ENCODE data around the gene TMEM181. TPM values are rescaled to one million over a fixed set of nuclear protein-coding genes. Genes with fewer than 3 reads are reported as not detected.
"Not testable (repeated sequence)": the region's sequence is repeated elsewhere in the genome, so short reads cannot be mapped to it uniquely, and the experiment has no call there.

The TMEM181 gene
- total and polyA plus RNA-seq, 5 experiments from 2014 or later = 3.9 to 16.9 (median 4.6) TPM

GRCh38 chr6:158630938-158631616 is 71.2 kb downstream of the TMEM181 start:
- ATAC-seq (no peak), DNase-seq (peak in 1 of 10 donors; percentile 38)
- Mint-ChIP-seq H3K36me3 (peaks cover 0 to 68% (median 19%) of the 10 kb centered on the region in 3 donors), H3K27me3 (no peaks in the 10 kb centered on the region), H3K4me3 (no peak overlapping the region), H3K4me1 (peaks cover 20 to 58% (median 46%) of the 10 kb centered on the region in 4 donors), H3K27ac (peak overlapping the region; percentile 74 to 96 (median 91)), H3K9me3 (no peaks in the 10 kb centered on the region)
- POLR2A ChIA-PET = interaction anchor here (1.7 to 2.6 kb wide), 2 partner anchors 13 to 60 kb away, joined by 3 to 7 read pairs; partner anchors contain the start of gene DYNLT1

GRCh38 chr6:158631678-158632537 is 72.0 kb downstream of the TMEM181 start:
- POLR2A ChIA-PET = interaction anchor here (1.7 to 2.6 kb wide), 2 partner anchors 13 to 59 kb away, joined by 3 to 7 read pairs; partner anchors contain the start of gene DYNLT1
- peak overlapping the region; percentile 74 to 96 (median 91) for H3K27ac Mint-ChIP-seq
- H3K27me3 Mint-ChIP-seq = no peaks in the 10 kb centered on the region
- peaks cover 18 to 64% (median 54%) of the 10 kb centered on the region in 4 donors for H3K4me1 Mint-ChIP-seq
- peak in 1 of 10 donors; percentile 30 for DNase-seq
- H3K36me3 Mint-ChIP-seq = peaks cover 0 to 68% (median 24%) of the 10 kb centered on the region in 3 donors
- ATAC-seq = no peak
- no peak overlapping the region for H3K4me3 Mint-ChIP-seq
- no peaks in the 10 kb centered on the region for H3K9me3 Mint-ChIP-seq

GRCh38 chr6:158632538-158633119 is 72.7 kb downstream of the TMEM181 start:
- DNase-seq = not testable (repeated sequence)

DNA sequence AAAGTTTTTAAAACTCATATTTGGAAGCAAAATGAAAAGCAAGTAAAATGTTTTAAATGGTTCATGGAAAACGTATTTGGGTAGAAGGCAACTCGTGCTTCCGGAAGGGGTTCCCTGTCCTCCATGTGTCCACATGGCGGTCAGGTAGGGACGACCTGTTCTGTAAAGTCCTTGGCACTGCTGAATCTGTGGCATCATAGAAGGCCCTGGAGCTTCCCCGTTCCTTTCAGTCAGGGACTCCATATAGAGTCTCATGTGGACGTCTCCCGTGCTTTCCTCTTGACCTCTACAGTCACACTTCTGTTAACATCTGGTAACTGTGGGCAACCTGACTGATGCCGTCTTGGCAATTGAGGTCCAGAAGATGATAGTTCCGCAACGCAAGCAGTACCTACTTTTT is 73.2 kb downstream of the TMEM181 start:
- no peak overlapping the region for H3K4me3 Mint-ChIP-seq
- H3K27ac Mint-ChIP-seq = peak overlapping the region in 9 of 10 donors; percentile 41 to 96 (median 91)
- ATAC-seq (no peak), DNase-seq (peak in 1 of 10 donors; percentile 14)
- POLR2A ChIA-PET = no interaction called here
- peaks cover 0 to 65% (median 29%) of the 10 kb centered on the region in 3 donors for H3K36me3 Mint-ChIP-seq
- peaks cover 12 to 63% (median 55%) of the 10 kb centered on the region in 4 donors for H3K4me1 Mint-ChIP-seq
- H3K27me3 Mint-ChIP-seq = no peaks in the 10 kb centered on the region
- H3K9me3 Mint-ChIP-seq = no peaks in the 10 kb centered on the region

More at GRCh38 chr6:158632538-158633119, 72.7 kb downstream of the TMEM181 start:
- peaks cover 12 to 63% (median 56%) of the 10 kb centered on the region in 4 donors for H3K4me1 Mint-ChIP-seq
- POLR2A ChIA-PET, H3K4me3 Mint-ChIP-seq, H3K9me3 Mint-ChIP-seq, ATAC-seq, H3K27me3 Mint-ChIP-seq: not testable (repeated sequence)
- peaks cover 0 to 68% (median 29%) of the 10 kb centered on the region in 3 donors for H3K36me3 Mint-ChIP-seq
- peak overlapping the region; percentile 8 to 96 (median 90) for H3K27ac Mint-ChIP-seq

- POLR2A ChIA-PET = interaction anchor here (2.5 kb wide), 1 partner anchor 10 kb away, joined by 7 read pairs; the partner anchor contains the start of gene DYNLT1
- peak in 4 of 10 donors; percentile 35 to 79 (median 70) for DNase-seq
- Mint-ChIP-seq H3K4me3 (peak overlapping the region in 9 of 10 donors; percentile 2 to 58 (median 31)), H3K9me3 (no peaks in the 10 kb centered on the region), H3K27ac (peak overlapping the region; percentile 76 to 97 (median 94)), H3K4me1 (peaks cover 17 to 71% (median 64%) of the 10 kb centered on the region in 4 donors), H3K36me3 (peaks cover 0 to 65% (median 29%) of the 10 kb centered on the region in 3 donors), H3K27me3 (no peaks in the 10 kb centered on the region)
- peak; percentile 70 to 84 for ATAC-seq
These were observed 75.0 kb downstream of the TMEM181 start for GRCh38 chr6:158634695-158635426.

GRCh38 chr6:158635427-158636073 is 75.7 kb downstream of the TMEM181 start:
- H3K27ac Mint-ChIP-seq = peak overlapping the region; percentile 66 to 97 (median 94)
- H3K27me3 Mint-ChIP-seq = no peaks in the 10 kb centered on the region
- no peaks in the 10 kb centered on the region for H3K9me3 Mint-ChIP-seq
- ATAC-seq (no peak), DNase-seq (peak in 1 of 10 donors; percentile 46)
- peaks cover 0 to 70% (median 28%) of the 10 kb centered on the region in 3 donors for H3K36me3 Mint-ChIP-seq
- POLR2A ChIA-PET = interaction anchor here (2.5 kb wide), 1 partner anchor 9 kb away, joined by 7 read pairs; the partner anchor contains the start of gene DYNLT1
- peak overlapping the region in 7 of 10 donors; percentile 31 to 62 (median 38) for H3K4me3 Mint-ChIP-seq
- peaks cover 22 to 73% (median 71%) of the 10 kb centered on the region in 4 donors for H3K4me1 Mint-ChIP-seq

DNA sequence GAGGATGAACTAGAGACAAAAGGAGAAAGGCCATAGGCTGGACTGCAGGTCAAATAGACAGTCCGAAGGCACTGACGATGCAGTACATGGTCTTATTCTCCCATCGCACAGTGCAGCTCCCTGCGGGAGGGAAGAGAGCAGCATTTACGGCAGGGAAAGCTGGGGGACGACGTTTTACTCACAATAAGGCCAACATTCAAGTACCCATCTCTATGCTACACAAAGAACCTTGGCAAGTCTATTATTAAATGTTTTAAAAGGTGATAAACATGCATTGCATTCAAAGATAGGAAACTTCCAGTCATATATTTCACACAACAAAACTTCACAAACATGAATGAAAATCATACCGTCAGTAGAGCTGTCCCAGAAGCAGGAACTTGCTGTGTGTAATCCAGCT is 76.9 kb downstream of the TMEM181 start:
- POLR2A ChIA-PET = no interaction called here
- Mint-ChIP-seq H3K4me3 (peak overlapping the region in 3 of 10 donors; percentile 17 to 44 (median 30)), H3K27me3 (no peaks in the 10 kb centered on the region), H3K9me3 (no peaks in the 10 kb centered on the region), H3K36me3 (peaks cover 0 to 66% (median 24%) of the 10 kb centered on the region in 3 donors), H3K27ac (peak overlapping the region; percentile 13 to 97 (median 78)), H3K4me1 (peaks cover 22 to 73% (median 71%) of the 10 kb centered on the region in 4 donors)
- ATAC-seq (no peak), DNase-seq (no peak)

- ATAC-seq = no peak
- H3K27ac Mint-ChIP-seq = peak overlapping the region; percentile 56 to 88 (median 77)
- H3K27me3 Mint-ChIP-seq = no peaks in the 10 kb centered on the region
- DNase-seq = peak in 1 of 10 donors; percentile 19
- H3K36me3 Mint-ChIP-seq = peaks cover 0 to 63% (median 23%) of the 10 kb centered on the region in 3 donors
- peak overlapping the region in 1 of 10 donors; percentile 5 for H3K4me3 Mint-ChIP-seq
- H3K4me1 Mint-ChIP-seq = peaks cover 30 to 83% (median 80%) of the 10 kb centered on the region in 4 donors
- POLR2A ChIA-PET = no interaction called here
- H3K9me3 Mint-ChIP-seq = no peaks in the 10 kb centered on the region
These were observed 78.5 kb downstream of the TMEM181 start for GRCh38 chr6:158638324-158638854.

GRCh38 chr6:158639056-158639455 is 79.2 kb downstream of the TMEM181 start:
- DNase-seq = peak in 1 of 10 donors; percentile 24

DNA sequence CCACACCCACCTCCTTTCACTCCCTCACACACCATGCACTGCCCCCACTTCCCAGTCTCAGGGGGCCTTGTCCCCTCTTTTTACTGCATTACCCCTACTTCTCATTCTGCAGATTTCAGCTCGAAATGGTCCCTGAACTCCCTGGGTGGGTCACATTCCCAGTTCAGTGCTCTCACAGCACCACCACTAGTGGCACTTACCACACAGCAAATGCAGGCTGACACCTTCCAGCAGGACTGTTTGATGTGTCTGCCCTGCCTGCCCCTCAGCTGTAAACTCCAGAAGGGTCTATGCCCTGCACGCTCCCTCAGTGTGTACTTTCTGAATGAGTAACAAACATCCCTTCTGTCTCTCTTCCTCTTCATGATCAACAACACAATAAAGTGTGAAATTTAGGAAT is 80.6 kb downstream of the TMEM181 start:
- Mint-ChIP-seq H3K4me1 (peaks cover 33 to 80% (median 78%) of the 10 kb centered on the region in 4 donors), H3K36me3 (peaks cover 0 to 51% (median 21%) of the 10 kb centered on the region in 3 donors), H3K27ac (peak overlapping the region; percentile 67 to 95 (median 88)), H3K27me3 (no peaks in the 10 kb centered on the region), H3K4me3 (peak overlapping the region in 9 of 10 donors; percentile 17 to 73 (median 48)), H3K9me3 (no peaks in the 10 kb centered on the region)
- POLR2A ChIA-PET = interaction anchor here (0.9 to 1.4 kb wide), 3 partner anchors 9 to 13 kb away, joined by 3 to 4 read pairs (median 4); no protein-coding TSS in a partner anchor
- peak in 1 of 10 donors; percentile 50 for DNase-seq
- ATAC-seq = no peak

More at GRCh38 chr6:158639056-158639455, 79.2 kb downstream of the TMEM181 start:
- Mint-ChIP-seq H3K27me3 (no peaks in the 10 kb centered on the region), H3K4me3 (peak overlapping the region in 2 of 10 donors; percentile 56 to 63), H3K4me1 (peaks cover 32 to 86% (median 85%) of the 10 kb centered on the region in 4 donors), H3K36me3 (peaks cover 0 to 63% (median 23%) of the 10 kb centered on the region in 3 donors), H3K27ac (peak overlapping the region; percentile 56 to 93 (median 77)), H3K9me3 (no peaks in the 10 kb centered on the region)
- POLR2A ChIA-PET = no interaction called here
- ATAC-seq = no peak
